Measurements from ENCODE around the gene B4GALNT2. TPM values are rescaled to one million over a fixed set of nuclear protein-coding genes. Genes with fewer than 3 reads are reported as not detected.

Gene B4GALNT2
- total RNA-seq, 2 experiments from 2014 or later = 0.06 to 0.16 TPM

DNA sequence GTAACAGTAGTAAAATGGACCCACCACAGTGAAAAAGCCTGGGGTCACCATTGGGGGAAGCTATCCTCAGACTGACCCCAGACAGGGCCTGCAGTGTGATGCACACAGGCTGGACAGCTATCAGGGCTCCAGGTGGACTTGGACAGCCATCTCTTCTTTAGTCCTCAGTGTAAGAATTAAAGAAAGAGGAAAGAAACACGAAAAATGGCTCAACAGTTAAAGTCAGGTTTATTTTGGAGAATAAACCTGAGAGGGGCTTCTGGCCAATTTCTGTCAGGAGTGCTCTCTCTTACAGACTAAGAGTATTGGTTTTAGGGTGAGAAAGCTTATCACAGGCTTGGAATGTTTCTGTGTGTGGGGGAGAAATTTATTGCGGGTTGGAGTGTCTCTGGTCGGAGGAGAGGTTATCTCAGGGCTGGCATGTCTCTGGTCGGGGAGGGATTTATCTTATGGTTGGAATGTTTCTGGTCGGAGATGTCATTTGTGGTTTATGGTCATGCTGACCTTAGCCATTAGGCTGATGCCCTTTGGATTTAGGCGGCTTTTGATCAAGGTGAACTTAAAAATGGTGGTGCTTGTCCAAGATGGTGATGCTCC lies 10.8 kb upstream of the B4GALNT2 start:
- TF ChIP-seq, protein P1, sequence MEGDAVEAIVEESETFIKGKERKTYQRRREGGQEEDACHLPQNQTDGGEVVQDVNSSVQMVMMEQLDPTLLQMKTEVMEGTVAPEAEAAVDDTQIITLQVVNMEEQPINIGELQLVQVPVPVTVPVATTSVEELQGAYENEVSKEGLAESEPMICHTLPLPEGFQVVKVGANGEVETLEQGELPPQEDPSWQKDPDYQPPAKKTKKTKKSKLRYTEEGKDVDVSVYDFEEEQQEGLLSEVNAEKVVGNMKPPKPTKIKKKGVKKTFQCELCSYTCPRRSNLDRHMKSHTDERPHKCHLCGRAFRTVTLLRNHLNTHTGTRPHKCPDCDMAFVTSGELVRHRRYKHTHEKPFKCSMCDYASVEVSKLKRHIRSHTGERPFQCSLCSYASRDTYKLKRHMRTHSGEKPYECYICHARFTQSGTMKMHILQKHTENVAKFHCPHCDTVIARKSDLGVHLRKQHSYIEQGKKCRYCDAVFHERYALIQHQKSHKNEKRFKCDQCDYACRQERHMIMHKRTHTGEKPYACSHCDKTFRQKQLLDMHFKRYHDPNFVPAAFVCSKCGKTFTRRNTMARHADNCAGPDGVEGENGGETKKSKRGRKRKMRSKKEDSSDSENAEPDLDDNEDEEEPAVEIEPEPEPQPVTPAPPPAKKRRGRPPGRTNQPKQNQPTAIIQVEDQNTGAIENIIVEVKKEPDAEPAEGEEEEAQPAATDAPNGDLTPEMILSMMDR (IDR thresholded peaks at IDR 0.05) = no peak
- ATAC-seq (ENCODE audit: poor library complexity) = no peak
- Histone ChIP-seq H3K27me3 (ENCODE audit: control insufficient read depth in 1 of 2, insufficient read depth in 2 of 2, low read length in 2 of 2) (peaks cover 0 to 8% of the 10 kb centered on the region in 2 experiments), H3K9me3 (ENCODE audit: control insufficient read depth in 1 of 2, insufficient read depth in 1 of 2, low read length in 2 of 2) (no peaks in the 10 kb centered on the region), H3K4me3 (ENCODE audit: low read length) (no peak overlapping the region), H3K27ac (ENCODE audit: low read depth in 1 of 2, low read length in 2 of 2) (no peak overlapping the region), H3K36me3 (ENCODE audit: insufficient read depth, low read length) (no peaks in the 10 kb centered on the region), H3K4me1 (ENCODE audit: insufficient read depth, low read length) (no peaks in the 10 kb centered on the region)
- no peak for DNase-seq
- ChIA-PET CTCF (no interaction called here), POLR2A (no interaction called here)
- H3K4me3 Mint-ChIP-seq = no peak overlapping the region
- H3K36me3 Mint-ChIP-seq (ENCODE audit: low read depth) = no peaks in the 10 kb centered on the region
- no peak overlapping the region for H3K27ac Mint-ChIP-seq
- intact Hi-C loops (cut with DNase I, micrococcal nuclease) = no loop called here
- peaks cover 39% of the 10 kb centered on the region for H3K27me3 Mint-ChIP-seq
- H3K4me1 Mint-ChIP-seq (ENCODE audit: low read depth) = no peaks in the 10 kb centered on the region
- H3K9me3 Mint-ChIP-seq = no peaks in the 10 kb centered on the region

DNA sequence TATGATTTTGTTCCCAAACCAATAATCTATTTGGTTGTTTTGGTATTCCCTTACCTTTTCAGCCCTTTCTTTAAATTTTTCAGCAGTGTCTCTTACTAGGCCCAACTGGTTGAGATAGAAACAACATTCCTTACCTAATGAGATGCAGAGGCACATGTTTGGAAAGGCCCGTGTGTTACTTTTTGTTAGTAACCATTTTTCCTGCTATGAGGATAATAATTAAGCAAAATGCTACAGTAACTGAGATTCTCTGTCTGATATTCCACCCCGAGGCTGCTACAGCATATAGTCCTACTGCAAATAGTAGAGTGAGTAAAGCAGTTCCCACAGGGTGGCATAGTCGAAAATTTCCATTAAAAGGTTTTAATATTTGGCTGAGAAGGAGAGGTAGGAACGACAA lies 10.0 kb upstream of the B4GALNT2 start:
- no peaks in the 10 kb centered on the region for H3K36me3 Mint-ChIP-seq (ENCODE audit: low read depth)
- H3K27me3 Mint-ChIP-seq = peaks cover 38% of the 10 kb centered on the region

DNA sequence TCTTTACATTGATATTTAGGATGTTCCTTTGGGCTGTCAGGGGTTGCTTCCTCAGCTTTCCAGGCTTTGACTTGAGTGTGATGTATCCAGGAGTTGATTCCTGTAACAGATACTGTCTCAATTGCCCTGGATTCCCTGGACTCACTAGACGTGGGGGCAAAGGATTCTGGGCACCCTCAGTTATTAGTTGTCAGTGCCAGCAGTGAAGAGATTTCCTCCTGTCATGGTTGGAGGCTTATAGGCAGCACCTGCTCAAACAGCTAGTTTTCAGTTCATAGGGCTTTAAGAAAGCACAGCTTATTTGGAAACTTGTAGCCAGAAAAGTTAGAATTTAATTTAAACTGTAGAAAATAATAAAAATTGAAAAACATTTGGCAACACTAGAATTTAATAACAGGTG lies 9.5 kb upstream of the B4GALNT2 start:
- CTCF ChIA-PET = no interaction called here

More for the DNA sequence above, 10.0 kb upstream of the B4GALNT2 start:
- Mint-ChIP-seq H3K9me3 (no peaks in the 10 kb centered on the region), H3K4me3 (no peak overlapping the region), H3K27ac (no peak overlapping the region), H3K4me1 (ENCODE audit: low read depth) (no peaks in the 10 kb centered on the region)
- H3K36me3 ChIP-seq (ENCODE audit: insufficient read depth, low read length) = no peaks in the 10 kb centered on the region
- no peak overlapping the region for H3K27ac ChIP-seq (ENCODE audit: low read depth in 1 of 2, low read length in 2 of 2)
- H3K4me3 ChIP-seq (ENCODE audit: low read length) = no peak overlapping the region
- ChIA-PET POLR2A (no interaction called here), CTCF (no interaction called here)
- H3K4me1 ChIP-seq (ENCODE audit: insufficient read depth, low read length) = no peaks in the 10 kb centered on the region
- intact Hi-C loops (cut with DNase I, micrococcal nuclease) = no loop called here
- no peaks in the 10 kb centered on the region for H3K9me3 ChIP-seq (ENCODE audit: control insufficient read depth in 1 of 2, insufficient read depth in 1 of 2, low read length in 2 of 2)
- ATAC-seq (ENCODE audit: poor library complexity) (no peak), DNase-seq (no peak)
- H3K27me3 ChIP-seq (ENCODE audit: control insufficient read depth in 1 of 2, insufficient read depth in 2 of 2, low read length in 2 of 2) = peaks cover 0 to 5% of the 10 kb centered on the region in 2 experiments
- TF ChIP-seq, protein P1 (IDR thresholded peaks at IDR 0.05) = no peak

More for the DNA sequence above, 9.5 kb upstream of the B4GALNT2 start:
- Mint-ChIP-seq H3K36me3 (ENCODE audit: low read depth) (no peaks in the 10 kb centered on the region), H3K4me3 (no peak overlapping the region), H3K27ac (no peak overlapping the region), H3K27me3 (peaks cover 37% of the 10 kb centered on the region), H3K9me3 (no peaks in the 10 kb centered on the region), H3K4me1 (ENCODE audit: low read depth) (no peaks in the 10 kb centered on the region)
- Histone ChIP-seq H3K4me1 (ENCODE audit: insufficient read depth, low read length) (no peaks in the 10 kb centered on the region), H3K9me3 (ENCODE audit: control insufficient read depth in 1 of 2, insufficient read depth in 1 of 2, low read length in 2 of 2) (no peaks in the 10 kb centered on the region), H3K27me3 (ENCODE audit: control insufficient read depth in 1 of 2, insufficient read depth in 2 of 2, low read length in 2 of 2) (peaks cover 0 to 5% of the 10 kb centered on the region in 2 experiments), H3K4me3 (ENCODE audit: low read length) (no peak overlapping the region), H3K27ac (ENCODE audit: low read depth in 1 of 2, low read length in 2 of 2) (no peak overlapping the region), H3K36me3 (ENCODE audit: insufficient read depth, low read length) (no peaks in the 10 kb centered on the region)
- ATAC-seq (ENCODE audit: poor library complexity) (no peak), DNase-seq (no peak)
- intact Hi-C loops (cut with DNase I, micrococcal nuclease) = no loop called here
- TF ChIP-seq, protein P1 (IDR thresholded peaks at IDR 0.05) = no peak
- POLR2A ChIA-PET = no interaction called here

Data from CD4-positive, alpha-beta T cell (primary cell).